Activated CD4-positive, alpha-beta T cell treated with anti-CD3 and anti-CD28 coated beads, Interleukin-2, amount 10 ng/mL, durations not matched to agents 24 days and 14 days (primary cell): ENCODE data around the gene MT2A. TPM values are rescaled to one million over a fixed set of nuclear protein-coding genes. Genes with fewer than 3 reads are reported as not detected.

Experiments used
- total RNA-seq: library from RNA; stranded (reverse); gene quantifications from 2 replicates; pipeline ENCODE4 v1.2.3, GENCODE V29; 2022

Gene MT2A
- total RNA-seq, 1 donor from 2014 or later: 465 TPM

Other genes starting within 250 kb of the MT2A start
- 50.6 and 52.3 TPM in 2 replicates for gene AMFR, start 183.0 kb upstream of the MT2A start, total RNA-seq
- gene NUDT21, start 157.3 kb upstream of the MT2A start, total RNA-seq: 282 and 297 TPM in 2 replicates
- 87.0 and 89.2 TPM in 2 replicates for gene OGFOD1, start 157.0 kb upstream of the MT2A start, total RNA-seq
- 8.5 and 10.9 TPM in 2 replicates for gene BBS2, start 88.6 kb upstream of the MT2A start, total RNA-seq
- not detected in 2 replicates for gene MT4, start 43.5 kb upstream of the MT2A start, total RNA-seq
- 5.9 and 9.3 TPM in 2 replicates for gene MT3, start 19.1 kb upstream of the MT2A start, total RNA-seq
- gene MT1E, start 17.2 kb downstream of the MT2A start, total RNA-seq: 136 and 152 TPM in 2 replicates
- not detected in 2 replicates for gene MT1M, start 24.1 kb downstream of the MT2A start, total RNA-seq
- 1.8 and 2.1 TPM in 2 replicates for gene MT1A, start 30.1 kb downstream of the MT2A start, total RNA-seq
- not detected in 2 replicates for gene MT1B, start 43.3 kb downstream of the MT2A start, total RNA-seq
- gene MT1F, start 49.4 kb downstream of the MT2A start, total RNA-seq: 4.2 and 6.7 TPM in 2 replicates
- gene MT1G, start 59.5 kb downstream of the MT2A start, total RNA-seq: 24.5 and 32.2 TPM in 2 replicates
- gene MT1H, start 61.2 kb downstream of the MT2A start, total RNA-seq: not detected in 2 replicates
- 62.7 and 66.9 TPM in 2 replicates for gene MT1X, start 73.9 kb downstream of the MT2A start, total RNA-seq
- 162 and 168 TPM in 2 replicates for gene NUP93, start 121.5 kb downstream of the MT2A start, total RNA-seq